Inferior parietal cortex (tissue), 1 donor: Measurements from ENCODE around the gene FKBP3.
"Not testable (repeated sequence)": the region's sequence is repeated elsewhere in the genome, so short reads cannot be mapped to it uniquely, and the experiment has no call there.

Experiments used
- DNase-seq: peaks from one replicate; pipeline ENCODE4 v3.0.0-alpha.2; 2016; ENCODE audit errors: extremely low spot score

Gene FKBP3

GRCh38 chr14:45112896-45113781 lies 21.1 kb downstream of the FKBP3 start:
- no peak for DNase-seq

- DNase-seq: no peak
Observed at GRCh38 chr14:45104561-45104960, 29.7 kb downstream of the FKBP3 start.

GRCh38 chr14:45103806-45104205 lies 30.5 kb downstream of the FKBP3 start:
- no peak for DNase-seq

- no peak for DNase-seq
Observed at GRCh38 chr14:45096218-45096617, 38.1 kb downstream of the FKBP3 start.

- DNase-seq: no peak
Observed at GRCh38 chr14:45095143-45095542, 39.1 kb downstream of the FKBP3 start.

- no peak for DNase-seq
Observed at GRCh38 chr14:45094275-45094674, 40.0 kb downstream of the FKBP3 start.

GRCh38 chr14:45091710-45092109 lies 42.6 kb downstream of the FKBP3 start:
- no peak for DNase-seq

GRCh38 chr14:45089813-45090212 lies 44.5 kb downstream of the FKBP3 start:
- no peak for DNase-seq

- DNase-seq: no peak
Observed at GRCh38 chr14:45084946-45085346, 49.3 kb downstream of the FKBP3 start.

- DNase-seq: peak; percentile 94
Observed at GRCh38 chr14:45083976-45084722, 50.1 kb downstream of the FKBP3 start, which contains the start of gene PRPF39. PRPF39 (plus strand) TSS chr14:45084116; CDS start chr14:45095240, 11,124 bp downstream.

- DNase-seq: peak; percentile 40
Observed at GRCh38 chr14:45083617-45083975, 50.7 kb downstream of the FKBP3 start.

- DNase-seq: no peak
Observed at GRCh38 chr14:45082420-45082819, 51.9 kb downstream of the FKBP3 start.

GRCh38 chr14:45081096-45081495 lies 53.2 kb downstream of the FKBP3 start:
- not testable (repeated sequence) for DNase-seq

GRCh38 chr14:45080416-45080968 lies 53.8 kb downstream of the FKBP3 start:
- DNase-seq: not testable (repeated sequence)

- no peak for DNase-seq
Observed at GRCh38 chr14:45078323-45078722, 56.0 kb downstream of the FKBP3 start.

- no peak for DNase-seq
Observed at GRCh38 chr14:45073231-45073879, 60.9 kb downstream of the FKBP3 start.

- DNase-seq: no peak
Observed at GRCh38 chr14:45072126-45072525, 62.2 kb downstream of the FKBP3 start.

- no peak for DNase-seq
Observed at GRCh38 chr14:45070215-45070614, 64.1 kb downstream of the FKBP3 start.

- DNase-seq: no peak
Observed at GRCh38 chr14:45068396-45068795, 65.9 kb downstream of the FKBP3 start.

GRCh38 chr14:45066667-45067066 lies 67.6 kb downstream of the FKBP3 start:
- DNase-seq: no peak

GRCh38 chr14:45065956-45066355 lies 68.3 kb downstream of the FKBP3 start:
- no peak for DNase-seq
